ENCODE results near the gene ZBED4.
A peak's percentile ranks its signal among the peaks of the same experiment; 100 is the strongest.

ZBED4 gene

DNA sequence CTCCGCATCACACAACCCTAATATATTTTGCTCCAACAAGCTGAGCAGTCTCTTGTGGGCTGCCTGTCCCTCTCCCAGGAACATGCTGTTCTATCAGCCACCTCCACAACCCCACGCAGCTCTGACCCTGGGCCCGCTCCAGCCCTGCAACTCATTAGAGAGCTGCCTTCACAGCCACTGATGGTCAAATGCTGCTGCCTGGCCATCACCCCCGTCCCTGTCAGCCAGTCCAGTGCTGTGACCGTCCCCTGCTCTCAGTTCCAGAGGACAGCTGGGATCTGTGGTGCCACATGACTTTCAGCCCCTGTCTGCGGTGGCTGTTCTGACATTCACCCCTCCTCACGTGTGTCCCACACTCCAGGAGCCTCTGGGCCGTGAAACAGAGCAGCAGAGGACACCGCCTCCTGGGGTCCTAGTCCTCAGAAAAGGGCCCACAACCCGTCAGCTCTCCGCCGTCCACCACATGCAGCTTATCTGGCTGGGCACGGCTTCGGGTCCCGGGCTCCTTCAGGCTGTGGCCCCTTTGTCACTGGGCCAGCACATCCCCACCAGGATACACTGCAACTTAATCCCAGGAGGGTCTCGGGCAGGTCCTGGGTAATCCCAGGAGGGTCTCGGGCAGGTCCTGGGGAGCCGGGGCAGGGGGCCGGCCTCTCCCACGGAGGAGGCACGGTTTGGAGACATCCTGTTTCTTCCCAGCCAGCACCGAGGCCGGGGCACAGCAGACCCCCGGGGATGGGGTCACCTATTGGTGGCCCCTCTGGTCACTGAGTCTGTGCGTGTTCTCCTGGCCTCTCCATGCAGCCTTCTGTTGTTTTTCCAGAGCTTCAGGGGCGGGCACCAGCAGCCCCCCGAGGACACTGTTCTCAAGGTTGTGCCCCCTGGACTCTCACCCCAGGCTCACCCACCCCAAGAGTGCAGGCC is 79.9 kb downstream of the ZBED4 start:
- DNase-seq (ENCODE audit: low read depth in 1 of 2, low spot score in 1 of 2), result no peak

DNA sequence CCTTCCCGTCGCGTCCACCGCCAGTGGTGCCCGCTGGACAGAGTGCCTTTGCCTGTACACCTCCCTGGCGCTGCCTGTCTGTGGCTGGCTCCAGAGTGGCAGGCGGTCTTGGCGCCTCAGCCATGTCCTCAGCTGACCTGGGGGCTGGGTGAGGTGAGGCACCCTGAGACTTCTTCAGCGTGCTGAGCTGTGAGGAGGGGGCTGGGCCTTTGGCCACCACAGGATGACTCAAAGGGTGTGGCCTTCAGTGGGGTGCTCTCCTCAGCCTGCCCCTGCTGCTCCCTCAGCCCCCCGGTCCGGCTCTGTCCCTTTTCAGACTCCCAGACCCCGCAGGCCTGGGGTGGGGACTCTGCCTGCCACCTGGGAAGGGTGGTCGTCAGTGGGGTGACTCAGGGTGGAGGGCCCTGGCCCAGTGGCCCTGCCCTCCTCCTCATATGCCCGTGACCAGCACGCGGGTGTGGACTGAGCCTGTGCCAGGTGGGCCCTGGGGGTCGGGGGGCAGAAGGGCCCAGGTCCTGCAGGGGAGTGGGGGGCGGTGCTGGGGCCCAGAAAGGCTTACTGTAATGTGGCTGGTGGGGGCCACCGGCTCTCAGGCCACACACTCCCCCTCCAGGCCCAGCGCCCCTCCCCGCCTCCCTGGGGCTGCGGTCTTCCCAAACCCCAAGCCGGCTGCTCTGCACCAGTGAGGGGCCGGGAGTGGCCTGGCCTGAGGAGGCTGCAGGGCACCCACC is 80.7 kb downstream of the ZBED4 start:
- no peak for DNase-seq (ENCODE audit: low read depth in 1 of 2, low spot score in 1 of 2)

- peak; percentile 58 to 84 for DNase-seq (ENCODE audit: low read depth in 1 of 2, low spot score in 1 of 2)
Measured at GRCh38 chr22:49934891-49935557, 81.4 kb downstream of the ZBED4 start.

GRCh38 chr22:49935561-49935960 is 81.9 kb downstream of the ZBED4 start:
- no peak for DNase-seq (ENCODE audit: low read depth in 1 of 2, low spot score in 1 of 2)

- peak; percentile 67 to 91 for DNase-seq (ENCODE audit: low read depth in 1 of 2, low spot score in 1 of 2)
Measured at GRCh38 chr22:49936018-49936972, 82.7 kb downstream of the ZBED4 start.

DNA sequence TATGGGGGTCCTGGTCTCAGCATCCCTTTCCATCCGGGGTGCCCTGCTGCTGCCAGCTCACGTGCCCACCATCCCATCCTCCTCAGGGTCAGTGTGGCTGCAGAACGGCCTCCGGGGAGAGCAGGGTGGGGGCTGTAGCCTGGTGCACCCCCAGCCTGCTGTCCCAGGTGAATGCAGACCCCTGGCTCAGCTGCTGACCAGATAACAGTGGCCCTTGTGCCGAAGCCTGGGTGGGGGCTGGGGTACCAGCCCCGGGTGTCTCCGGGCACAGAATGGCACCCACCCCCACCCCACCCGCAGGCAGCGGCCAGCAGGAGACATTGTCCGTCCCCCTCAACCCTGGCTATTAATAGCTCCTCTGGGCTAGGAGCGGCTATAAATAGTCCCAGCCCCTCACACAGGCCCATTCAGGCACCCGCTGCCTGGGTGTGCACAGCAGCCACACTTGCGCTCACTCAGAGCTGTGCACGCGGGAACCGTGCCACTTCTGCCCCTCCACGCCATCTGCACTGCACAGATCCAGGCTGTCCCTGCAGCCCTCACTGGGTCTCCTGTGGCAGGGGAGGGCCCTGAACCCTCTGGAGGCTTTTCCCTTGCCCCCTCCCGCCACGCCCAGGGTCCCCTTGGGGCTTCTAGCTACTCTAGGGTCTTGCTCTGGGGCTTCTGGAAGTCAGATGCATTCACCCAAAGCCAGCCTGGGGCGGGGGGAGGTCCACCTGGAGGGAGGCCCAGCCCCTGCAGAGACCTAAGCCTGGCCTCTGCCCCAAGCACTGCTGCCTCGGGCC is 83.5 kb downstream of the ZBED4 start:
- no peak for DNase-seq (ENCODE audit: low read depth in 1 of 2, low spot score in 1 of 2)

DNA sequence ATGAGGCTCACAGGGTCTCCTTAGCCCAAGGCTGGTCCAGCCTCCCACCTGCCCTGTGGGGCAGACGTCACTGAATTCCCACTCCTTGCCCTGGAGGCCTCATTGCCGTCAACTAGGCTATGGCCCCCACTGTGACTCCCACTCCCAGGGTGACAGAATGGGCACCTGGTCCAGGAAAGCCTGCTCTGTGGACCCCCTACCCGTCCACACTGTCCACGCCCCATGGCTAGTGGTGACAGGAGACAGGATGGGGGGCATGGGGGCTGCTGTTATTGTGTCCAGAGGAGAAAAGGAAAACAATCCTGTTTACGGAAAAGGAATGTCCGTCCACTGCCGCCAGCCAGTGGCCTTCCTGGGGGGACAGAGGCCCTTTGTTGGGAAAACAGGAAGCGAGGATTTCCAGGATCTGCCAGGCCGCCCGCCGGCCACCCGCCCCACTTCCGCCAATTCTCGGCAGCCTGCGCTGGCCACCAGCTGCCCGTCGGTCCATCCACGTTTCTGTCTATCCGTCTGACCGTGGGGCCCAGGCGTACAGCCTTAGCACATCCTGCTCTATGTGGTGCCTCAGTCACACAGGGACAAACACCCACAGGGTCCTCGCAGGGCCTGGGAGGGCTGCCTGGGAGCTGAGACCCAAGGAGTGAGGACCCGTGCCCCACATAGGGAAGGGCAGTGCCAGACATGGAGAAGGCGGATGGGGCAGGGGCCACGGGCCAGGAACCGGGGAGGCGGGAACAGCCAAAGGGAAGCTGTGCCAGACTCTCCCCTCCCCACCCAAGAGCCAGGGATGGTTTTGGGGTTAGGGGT is 84.3 kb downstream of the ZBED4 start:
- no peak for DNase-seq (ENCODE audit: low read depth in 1 of 2, low spot score in 1 of 2)

GRCh38 chr22:49938565-49939136 is 85.0 kb downstream of the ZBED4 start:
- DNase-seq (ENCODE audit: low read depth in 1 of 2, low spot score in 1 of 2), result no peak

Measured in activated T-helper 1 cell treated with anti-CD3 and anti-CD28 coated beads, Interleukin-2, amount 50 U/mL, for 16 hours (primary cell).